OCI-LY7 (cell line): Measurements from ENCODE around the gene TRAPPC12.

Experiments used
- CTCF ChIP-seq: fragments of 200-600 bp; sonication (generic); conservative IDR thresholded peaks from 2 replicates; pipeline ENCODE4 v1.5.1; 2014; ENCODE audit warnings: mild to moderate bottlenecking, antibody characterized with exemption, low read length, moderate library complexity, mixed read lengths
- EZH2phosphoT487 ChIP-seq: fragments of 200-600 bp; sonication (generic); IDR thresholded peaks from 2 replicates; pipeline ENCODE4 v1.6.1; 2018; ENCODE audit warnings: low read depth, borderline replicate concordance, mild to moderate bottlenecking, mixed run types, antibody characterized with exemption, low read length, moderate library complexity, mixed read lengths

GRCh38 chr2:3379339-3379646 lies 201 bp upstream of the TRAPPC12 start:
- TF ChIP-seq EZH2phosphoT487 (no peak), CTCF (no peak)
